ENCODE results near the gene MRTFB. TPM values are rescaled to one million over a fixed set of nuclear protein-coding genes. Genes with fewer than 3 reads are reported as not detected.

The MRTFB gene
- total and polyA plus RNA-seq, 2 of the 13 experiments (the other 11 are each of a cell fraction or from before 2014, with no cell fraction given), result 11.4 to 14.0 TPM

DNA sequence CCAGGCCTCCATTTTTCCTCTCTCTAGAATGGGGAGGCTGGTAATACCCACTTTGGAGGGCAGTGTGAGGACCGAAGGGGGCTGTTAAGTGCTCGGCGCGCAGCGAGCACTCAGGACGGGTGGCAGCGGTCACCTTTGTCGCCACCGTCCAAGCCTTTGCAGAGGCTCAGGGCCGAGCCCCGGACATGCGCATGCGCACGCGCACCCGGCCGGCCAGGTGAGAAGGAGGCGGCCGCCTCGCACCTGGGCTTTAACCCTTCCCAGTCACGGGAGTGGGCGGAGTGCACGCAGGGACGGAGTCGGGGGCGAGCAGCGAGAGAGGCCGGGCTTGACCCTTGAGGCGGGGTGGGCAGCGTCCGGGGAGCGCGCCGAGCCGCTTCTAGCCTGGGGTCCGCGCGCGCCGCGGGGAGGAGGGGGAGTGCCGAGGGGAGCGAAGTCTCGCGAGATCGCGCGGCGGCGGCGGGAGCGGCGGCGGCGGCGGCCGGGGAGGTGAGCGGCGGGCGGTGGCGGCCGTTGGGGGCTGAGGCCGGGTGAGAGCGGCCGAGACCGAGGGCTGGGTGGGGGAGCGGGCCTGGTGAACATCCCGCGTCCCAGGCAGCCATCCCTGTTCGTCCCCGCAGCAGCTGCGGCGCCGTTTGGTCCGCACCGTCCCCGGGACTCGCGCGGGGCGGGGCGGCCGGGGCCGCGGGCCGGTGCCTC, at the start of gene MRTFB (continued):
- TF ChIP-seq, protein P1, sequence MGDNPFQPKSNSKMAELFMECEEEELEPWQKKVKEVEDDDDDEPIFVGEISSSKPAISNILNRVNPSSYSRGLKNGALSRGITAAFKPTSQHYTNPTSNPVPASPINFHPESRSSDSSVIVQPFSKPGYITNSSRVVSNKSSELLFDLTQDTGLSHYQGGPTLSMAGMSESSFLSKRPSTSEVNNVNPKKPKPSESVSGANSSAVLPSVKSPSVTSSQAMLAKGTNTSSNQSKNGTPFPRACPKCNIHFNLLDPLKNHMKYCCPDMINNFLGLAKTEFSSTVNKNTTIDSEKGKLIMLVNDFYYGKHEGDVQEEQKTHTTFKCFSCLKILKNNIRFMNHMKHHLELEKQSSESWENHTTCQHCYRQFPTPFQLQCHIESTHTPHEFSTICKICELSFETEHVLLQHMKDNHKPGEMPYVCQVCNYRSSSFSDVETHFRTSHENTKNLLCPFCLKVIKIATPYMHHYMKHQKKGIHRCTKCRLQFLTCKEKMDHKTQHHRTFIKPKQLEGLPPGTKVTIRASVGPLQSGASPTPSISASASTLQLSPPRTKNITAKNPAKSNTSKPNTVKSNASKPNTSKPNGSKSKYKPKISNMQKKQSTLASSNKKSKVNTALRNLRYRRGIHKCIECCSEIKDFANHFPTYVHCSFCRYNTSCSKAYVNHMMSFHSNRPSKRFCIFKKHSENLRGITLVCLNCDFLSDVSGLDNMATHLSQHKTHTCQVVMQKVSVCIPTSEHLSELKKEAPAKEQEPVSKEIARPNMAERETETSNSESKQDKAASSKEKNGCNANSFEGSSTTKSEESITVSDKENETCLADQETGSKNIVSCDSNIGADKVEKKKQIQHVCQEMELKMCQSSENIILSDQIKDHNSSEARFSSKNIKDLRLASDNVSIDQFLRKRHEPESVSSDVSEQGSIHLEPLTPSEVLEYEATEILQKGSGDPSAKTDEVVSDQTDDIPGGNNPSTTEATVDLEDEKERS (CRISPR knock-in tag; IDR thresholded peaks at IDR 0.05), result 0 out of 2 replicates have a peak, but pooled peaks have one; percentile 25
- TF ChIP-seq MIER2 (CRISPR knock-in tag; IDR thresholded peaks at IDR 0.05) (peak; percentile 73; the same call in 1 of the 2 replicates), ZNF343 (CRISPR knock-in tag; IDR thresholded peaks at IDR 0.05) (peak; percentile 89; the same call in 1 of the 2 replicates), EEA1 (CRISPR knock-in tag; IDR thresholded peaks at IDR 0.05; ENCODE audit: borderline replicate concordance) (peak; percentile 80; the same call in 1 of the 2 replicates), TARDBP (CRISPR knock-in tag; IDR thresholded peaks at IDR 0.05) (no peak), CCAR2 (optimal IDR thresholded peaks at IDR 0.05; ENCODE audit: low read depth, low read length) (no peak), NFE2 (CRISPR knock-in tag; IDR thresholded peaks at IDR 0.05) (no peak; the same call in 1 of the 2 replicates), POLR2A (IDR thresholded peaks at IDR 0.05; ENCODE audit: insufficient read depth in 1 of 2, low read depth in 2 of 2, low read length in 2 of 2) (peak; percentile 57 to 86; a peak in 2 of 4 replicates), KLF16 (CRISPR knock-in tag; IDR thresholded peaks at IDR 0.05) (no peak), SMAD1 (CRISPR knock-in tag; IDR thresholded peaks at IDR 0.05; ENCODE audit: borderline replicate concordance, low read depth) (no peak; the same call in 1 of the 2 replicates), ZNF253 (CRISPR knock-in tag; IDR thresholded peaks at IDR 0.05; ENCODE audit: borderline replicate concordance) (no peak), ZNF775 (CRISPR knock-in tag; IDR thresholded peaks at IDR 0.05; ENCODE audit: borderline replicate concordance) (peak; percentile 87)
- TF ChIP-seq, protein P2, sequence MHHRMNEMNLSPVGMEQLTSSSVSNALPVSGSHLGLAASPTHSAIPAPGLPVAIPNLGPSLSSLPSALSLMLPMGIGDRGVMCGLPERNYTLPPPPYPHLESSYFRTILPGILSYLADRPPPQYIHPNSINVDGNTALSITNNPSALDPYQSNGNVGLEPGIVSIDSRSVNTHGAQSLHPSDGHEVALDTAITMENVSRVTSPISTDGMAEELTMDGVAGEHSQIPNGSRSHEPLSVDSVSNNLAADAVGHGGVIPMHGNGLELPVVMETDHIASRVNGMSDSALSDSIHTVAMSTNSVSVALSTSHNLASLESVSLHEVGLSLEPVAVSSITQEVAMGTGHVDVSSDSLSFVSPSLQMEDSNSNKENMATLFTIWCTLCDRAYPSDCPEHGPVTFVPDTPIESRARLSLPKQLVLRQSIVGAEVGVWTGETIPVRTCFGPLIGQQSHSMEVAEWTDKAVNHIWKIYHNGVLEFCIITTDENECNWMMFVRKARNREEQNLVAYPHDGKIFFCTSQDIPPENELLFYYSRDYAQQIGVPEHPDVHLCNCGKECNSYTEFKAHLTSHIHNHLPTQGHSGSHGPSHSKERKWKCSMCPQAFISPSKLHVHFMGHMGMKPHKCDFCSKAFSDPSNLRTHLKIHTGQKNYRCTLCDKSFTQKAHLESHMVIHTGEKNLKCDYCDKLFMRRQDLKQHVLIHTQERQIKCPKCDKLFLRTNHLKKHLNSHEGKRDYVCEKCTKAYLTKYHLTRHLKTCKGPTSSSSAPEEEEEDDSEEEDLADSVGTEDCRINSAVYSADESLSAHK (CRISPR knock-in tag; IDR thresholded peaks at IDR 0.05; ENCODE audit: borderline replicate concordance), result no peak
- TF ChIP-seq, protein P3, sequence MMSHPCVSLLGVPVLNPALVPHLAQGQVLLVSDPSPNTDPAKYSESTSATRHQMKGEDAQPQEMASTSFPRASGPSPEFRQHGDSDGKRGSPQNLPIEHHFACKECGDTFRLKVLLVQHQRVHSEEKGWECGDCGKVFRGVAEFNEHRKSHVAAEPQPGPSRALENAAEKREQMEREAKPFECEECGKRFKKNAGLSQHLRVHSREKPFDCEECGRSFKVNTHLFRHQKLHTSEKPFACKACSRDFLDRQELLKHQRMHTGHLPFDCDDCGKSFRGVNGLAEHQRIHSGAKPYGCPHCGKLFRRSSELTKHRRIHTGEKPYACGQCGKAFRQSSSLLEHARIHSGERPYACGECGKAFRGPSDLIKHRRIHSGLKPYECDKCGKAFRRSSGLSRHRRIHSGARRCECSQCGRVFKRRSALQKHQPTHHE (CRISPR knock-in tag; IDR thresholded peaks at IDR 0.05; ENCODE audit: borderline replicate concordance), result peak; percentile 97
- TF ChIP-seq, protein P4, sequence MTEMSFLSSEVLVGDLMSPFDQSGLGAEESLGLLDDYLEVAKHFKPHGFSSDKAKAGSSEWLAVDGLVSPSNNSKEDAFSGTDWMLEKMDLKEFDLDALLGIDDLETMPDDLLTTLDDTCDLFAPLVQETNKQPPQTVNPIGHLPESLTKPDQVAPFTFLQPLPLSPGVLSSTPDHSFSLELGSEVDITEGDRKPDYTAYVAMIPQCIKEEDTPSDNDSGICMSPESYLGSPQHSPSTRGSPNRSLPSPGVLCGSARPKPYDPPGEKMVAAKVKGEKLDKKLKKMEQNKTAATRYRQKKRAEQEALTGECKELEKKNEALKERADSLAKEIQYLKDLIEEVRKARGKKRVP (CRISPR knock-in tag; IDR thresholded peaks at IDR 0.05), result no peak

Data from HepG2 (cell line).